Ovary (tissue), 9 donors: ENCODE measurements around the gene TCF4. TPM values are rescaled to one million over a fixed set of nuclear protein-coding genes. Genes with fewer than 3 reads are reported as not detected.

ENCODE experiments used
- DNase-seq, 5 donors: peaks; one replicate each; pipeline ENCODE4 v3.0.0-alpha.2; 2019 to 2020
- H3K27ac ChIP-seq, 2 donors: fragments of 200-600 bp; one replicate each; pipeline versions ENCODE4 v1.5.1 to v1.8.0; 2019 to 2022
- H3K27me3 ChIP-seq: fragments of 200-600 bp; one replicate; pipeline ENCODE4 v1.8.0; 2022
- H3K36me3 ChIP-seq: fragments of 200-600 bp; sonication (generic); one replicate; pipeline ENCODE4 v1.5.1; 2019
- H3K4me1 ChIP-seq: one replicate; pipeline ENCODE4 v1.8.1; 2013; ENCODE audit warnings: mild to moderate bottlenecking, moderate library complexity; ENCODE audit not compliant: insufficient read depth
- H3K4me3 ChIP-seq: fragments of 200-600 bp; sonication (generic); one replicate; pipeline ENCODE4 v1.5.1; 2017
- H3K9me3 ChIP-seq, 2 donors: fragments of 200-600 bp in 1 of 2; sonication (generic) in 1 of 2; one replicate each; pipeline versions ENCODE4 v1.5.1 to v1.8.1; 2013 to 2019; ENCODE audit warnings: mild to moderate bottlenecking in 1 of 2, moderate library complexity in 1 of 2
- CTCF ChIP-seq, 3 donors: fragments of 450-650 bp in 2 of 3; fragments of 200-600 bp in 1 of 3; IDR thresholded peaks; one replicate each; pipeline versions ENCODE4 v1.5.1 to v1.8.0; 2016 to 2022; ENCODE audit warnings: antibody characterized with exemption in 3 of 3, mild to moderate bottlenecking in 1 of 3
- EP300 ChIP-seq: sonication (generic); formaldehyde crosslinking; IDR thresholded peaks from one replicate; pipeline ENCODE4 v1.6.1; 2017; ENCODE audit warnings: antibody characterized with exemption
- POLR2A ChIP-seq: fragments of 450-650 bp; IDR thresholded peaks from one replicate; pipeline ENCODE4 v1.6.1; 2017; ENCODE audit warnings: antibody characterized with exemption, mild to moderate bottlenecking, moderate library complexity
- WGBS, 3 donors: extraction: QIAGEN DNeasy Blood & Tissue Kit in 1 of 3; methylation state at CpG; one replicate each; pipeline versions ENCODE4 v1.1.5 to v1.1.7; 2013 to 2017; 5-methylcytosine and 5-hydroxymethylcytosine counted together
- intact Hi-C, 4 donors: fragments of 100-400 bp; cut with DNase I; formaldehyde crosslinking; loops; one replicate each; pipeline versions ENCODE4 v1.11.0 to v1.15.1; 2022 to 2023
- polyA plus RNA-seq, 2 donors: library from polyadenylated mRNA; stranded (reverse); fragments of 200-250 nt in 1 of 2; fragments of 350-450 nt in 1 of 2; fragmentation: Illumina TruSeq in 1 of 2; extraction: RNeasy Lipid Tissue Mini Kit (QIAGEN cat#74804) in 1 of 2; gene quantifications; one replicate each; pipeline ENCODE4 v1.2.3, GENCODE V29; 2013 to 2014
- total RNA-seq, 7 donors: library from RNA; depleted of rRNA in 2 of 7; stranded (reverse); fragments of >200 nt in 2 of 7; fragmentation: NEBNext Ultra II Directional in 3 of 7; extraction: Animal tissue kit (Norgen Biotek cat#: 25700) in 3 of 7; gene quantifications; one replicate each; pipeline versions ENCODE4 v1.1.0 to v1.2.4, GENCODE V29; 2016 to 2023
- donor health status: DM: no; HTN: no; CAD: no; lungs with moderate emphysema.
- donor health status: DM: no; HTN: no; CAD: no.
- donor health status: Bipolar disorder and iron deficiency.
- donor health status: DM: yes; HTN: yes; CAD: no.
- donor health status: DM: no; HTN: no; CAD: no.
- donor health status: DM: yes; HTN: yes; CAD: no.

TCF4 gene
- total and polyA plus RNA-seq, 9 donors, result 36.5 to 131 (median 112) TPM

GRCh38 chr18:55256226-55256928, 331.6 kb downstream of the TCF4 start:
- Histone ChIP-seq H3K36me3 (no peaks in the 10 kb centered on the region), H3K9me3 (no peaks in the 10 kb centered on the region), H3K4me3 (no peak overlapping the region), H3K4me1 (no peaks in the 10 kb centered on the region), H3K27ac (no peak overlapping the region), H3K27me3 (no peaks in the 10 kb centered on the region)
- intact Hi-C loops, result no loop called here
- no peak for TF ChIP-seq EP300
- no peak for TF ChIP-seq CTCF (IDR thresholded peaks at IDR 0.05)
- no peak for TF ChIP-seq POLR2A
- no peak for DNase-seq
- 87 to 91% (median 88%) methylated on average over 7 of the region's 7 CpGs for WGBS, 3 donors

- no peaks in the 10 kb centered on the region for H3K9me3 ChIP-seq
- H3K27me3 ChIP-seq, result no peaks in the 10 kb centered on the region
- no peak overlapping the region for H3K27ac ChIP-seq
- H3K4me1 ChIP-seq, result peaks cover 2% of the 10 kb centered on the region
- intact Hi-C loops, result loop anchor here in 1 of 4 donors (2.0 kb wide), 1 partner anchor 19 kb away; no protein-coding TSS in a partner anchor
- no peak overlapping the region for H3K4me3 ChIP-seq
- no peak for TF ChIP-seq CTCF (IDR thresholded peaks at IDR 0.05)
- no peaks in the 10 kb centered on the region for H3K36me3 ChIP-seq
- DNase-seq, result no peak
- 88 to 97% (median 93%) methylated on average over 1 of the region's 1 CpG for WGBS, 3 donors
These were observed 334.2 kb downstream of the TCF4 start for GRCh38 chr18:55253814-55254213.

GRCh38 chr18:55252901-55253300, 335.1 kb downstream of the TCF4 start:
- Histone ChIP-seq H3K27me3 (no peaks in the 10 kb centered on the region), H3K9me3 (no peaks in the 10 kb centered on the region), H3K4me1 (peaks cover 2% of the 10 kb centered on the region), H3K4me3 (no peak overlapping the region), H3K36me3 (no peaks in the 10 kb centered on the region), H3K27ac (no peak overlapping the region)
- no peak for DNase-seq
- WGBS, 3 donors, result 9 to 15% (median 14%) methylated on average over 2 of the region's 2 CpGs
- intact Hi-C loops, result loop anchor here in 1 of 4 donors (2.0 kb wide), 1 partner anchor 20 kb away; no protein-coding TSS in a partner anchor
- TF ChIP-seq EP300 (no peak), CTCF (IDR thresholded peaks at IDR 0.05) (no peak), POLR2A (no peak)

- no peak overlapping the region for H3K27ac ChIP-seq
- DNase-seq, result no peak
- no peaks in the 10 kb centered on the region for H3K36me3 ChIP-seq
- H3K9me3 ChIP-seq, result no peaks in the 10 kb centered on the region
- WGBS, 3 donors, result 26 to 41% (median 32%) methylated on average over 7 of the region's 7 CpGs
- TF ChIP-seq POLR2A (no peak), EP300 (no peak), CTCF (IDR thresholded peaks at IDR 0.05) (no peak)
- intact Hi-C loops, result loop anchor here in 1 of 4 donors (2.0 kb wide), 1 partner anchor 21 kb away; no protein-coding TSS in a partner anchor
- peaks cover 2% of the 10 kb centered on the region for H3K4me1 ChIP-seq
- H3K4me3 ChIP-seq, result no peak overlapping the region
- no peaks in the 10 kb centered on the region for H3K27me3 ChIP-seq
These were observed 335.8 kb downstream of the TCF4 start for GRCh38 chr18:55252053-55252675.
